Omental fat pad (tissue), 4 donors: Measurements from ENCODE around the gene MINAR1. TPM values are rescaled to one million over a fixed set of nuclear protein-coding genes. Genes with fewer than 3 reads are reported as not detected.

Experiments
- ATAC-seq: fragments of 150-250 bp; one replicate; pipeline ENCODE4 v1.9.1; 2016; ENCODE audit warnings: mild to moderate bottlenecking, moderate library complexity; ENCODE audit not compliant: low FRiP score
- DNase-seq: peaks from one replicate; pipeline ENCODE4 v3.0.0-alpha.2; 2019; ENCODE audit warnings: low spot score
- CTCF ChIP-seq, 3 donors: fragments of 450-650 bp; IDR thresholded peaks; one replicate each; pipeline ENCODE4 v1.5.1; 2016 to 2017; ENCODE audit warnings: antibody characterized with exemption in 3 of 3, mild to moderate bottlenecking in 3 of 3, moderate library complexity in 2 of 3
- total RNA-seq, 4 donors: library from RNA; depleted of rRNA; stranded (reverse); fragments of >200 nt; gene quantifications; one replicate each; pipeline ENCODE4 v1.1.0, GENCODE V29; 2016

The MINAR1 gene
- total RNA-seq, 4 donors from 2014 or later = 0.24 to 0.47 (median 0.42) TPM

GRCh38 chr15:79432345-79433275 is 474 bp downstream of the MINAR1 start:
- DNase-seq = no peak
- no peak for TF ChIP-seq CTCF (IDR thresholded peaks at IDR 0.05)
- ATAC-seq = peak; percentile 19

- ATAC-seq (no peak), DNase-seq (no peak)
- no peak for TF ChIP-seq CTCF (IDR thresholded peaks at IDR 0.05)
Observed at GRCh38 chr15:79433276-79433990, 1.3 kb downstream of the MINAR1 start.

GRCh38 chr15:79434361-79434760 is 2.2 kb downstream of the MINAR1 start:
- TF ChIP-seq CTCF (IDR thresholded peaks at IDR 0.05) = no peak
- DNase-seq = no peak
- ATAC-seq = no peak

- ATAC-seq = no peak
- no peak for DNase-seq
- no peak for TF ChIP-seq CTCF (IDR thresholded peaks at IDR 0.05)
Observed at GRCh38 chr15:79436037-79436780, 4.1 kb downstream of the MINAR1 start.

- TF ChIP-seq CTCF (IDR thresholded peaks at IDR 0.05) = no peak
- ATAC-seq (no peak), DNase-seq (no peak)
Observed at GRCh38 chr15:79437275-79438000, 5.3 kb downstream of the MINAR1 start.

DNA sequence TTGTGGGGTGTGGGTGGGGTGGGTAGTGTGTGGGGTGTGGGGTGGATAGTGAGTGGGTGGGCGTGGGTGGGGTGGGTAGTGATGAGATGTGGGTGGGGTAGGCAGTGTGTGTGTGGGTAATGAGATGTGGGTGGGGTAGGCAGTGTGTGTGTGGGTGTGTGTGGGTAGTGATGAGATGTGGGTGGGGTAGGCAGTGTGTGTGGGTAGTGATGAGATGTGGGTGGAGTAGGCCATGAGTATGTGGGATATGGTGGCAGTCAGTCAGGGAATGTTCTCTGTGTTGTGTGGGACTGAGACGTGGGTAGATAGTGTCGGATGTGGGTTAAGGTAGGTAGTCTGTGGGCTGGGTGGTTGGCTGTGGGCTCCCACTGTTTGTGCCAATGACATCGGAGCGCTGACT is 7.1 kb downstream of the MINAR1 start:
- no peak for ATAC-seq

More for the DNA sequence above, 7.1 kb downstream of the MINAR1 start:
- TF ChIP-seq CTCF (IDR thresholded peaks at IDR 0.05) = no peak
- no peak for DNase-seq
